HCT116 (cell line): Measurements from ENCODE around the gene RAB40C. TPM values are rescaled to one million over a fixed set of nuclear protein-coding genes. Genes with fewer than 3 reads are reported as not detected.

ENCODE experiments used
- ATAC-seq: fragments of 200-7000 bp; cut with Tn5 transposase; 2 replicates; pipeline ENCODE4 v1.9.1; 2020; ENCODE audit warnings: mild to moderate bottlenecking, moderate library complexity
- BruUV-seq: library from RNA; stranded (reverse); fragments of 400-500 nt; replicated peaks from 2 replicates; lab custom pipeline; 2021; lab: Mats Ljungman, UMichigan
- CTCF ChIA-PET: fragments of 300-600 bp; sonication (Branson Sonifier 250); formaldehyde crosslinking; loops from one replicate; lab custom pipeline; 2021; ENCODE audit warnings: antibody characterized with exemption; lab: Charles Lee
- POLR2A ChIA-PET: fragments of 300-600, 350-600 bp; sonication (Branson Sonifier 250); formaldehyde crosslinking; loops from one replicate; lab custom pipeline; 2021; ENCODE audit warnings: antibody characterized with exemption; lab: Charles Lee
- RAD21 ChIA-PET, 2 experiments: fragments of 300-600 bp; sonication (Branson Sonifier 250); formaldehyde crosslinking; loops; one replicate each; lab custom pipeline; 2023; ENCODE audit warnings: low total read pairs in 2 of 2; ENCODE audit not compliant: uncharacterized antibody in 2 of 2, unreplicated experiment in 2 of 2, low non-redundant PET in 1 of 2; lab: Charles Lee
- DNase-seq: peaks from one replicate; pipeline ENCODE4 v3.0.0-alpha.2; 2010; ENCODE audit warnings: low read depth, low spot score
- H2AFZ ChIP-seq: fragments of 200-600 bp; shearing (Covaris generic), sonication (generic); 2 replicates; pipeline ENCODE4 v1.6.1; 2017; ENCODE audit warnings: low read depth, mixed run types, mixed read lengths, antibody characterized with exemption, low read length; ENCODE audit not compliant: poor library complexity, severe bottlenecking
- H3K27ac ChIP-seq: 2 replicates; pipeline ENCODE4 v1.5.1; 2012; ENCODE audit warnings: low read depth, low read length
- H3K27me3 ChIP-seq: fragments of 200-600 bp; sonication (generic); 2 replicates; pipeline ENCODE4 v1.6.1; 2016; ENCODE audit warnings: mixed run types, low read length, mixed read lengths; ENCODE audit not compliant: insufficient read depth
- H3K36me3 ChIP-seq, 2 experiments: fragments of 200-500 bp in 1 of 2; fragments of 200-600 bp in 1 of 2; sonication (Bioruptor generic) in 1 of 2; sonication (generic) in 1 of 2; 2 replicates each; pipeline versions ENCODE4 v1.5.1 to v1.6.1; 2014 to 2016; ENCODE audit warnings: low read length in 2 of 2, inconsistent platforms in 1 of 2, mixed read lengths in 1 of 2, mixed run types in 1 of 2; ENCODE audit not compliant: insufficient read depth in 2 of 2, control insufficient read depth in 1 of 2
- H3K4me1 ChIP-seq, 2 experiments: fragments of 200-600 bp in 1 of 2; sonication (generic) in 1 of 2; 2 replicates each; pipeline versions ENCODE4 v1.5.1 to v1.6.1; 2012 to 2017; ENCODE audit warnings: low read length in 2 of 2, inconsistent platforms in 1 of 2, mild to moderate bottlenecking in 1 of 2, mixed read lengths in 1 of 2, mixed run types in 1 of 2, moderate library complexity in 1 of 2; ENCODE audit not compliant: insufficient read depth in 2 of 2, control insufficient read depth in 1 of 2
- H3K4me2 ChIP-seq: fragments of 200-600 bp; sonication (generic); 2 replicates; pipeline ENCODE4 v1.6.1; 2017; ENCODE audit warnings: mixed run types, low read length, mixed read lengths
- H3K4me3 ChIP-seq, 2 experiments: fragments of 200-600 bp in 1 of 2; sonication (generic) in 1 of 2; replicated peaks in 1 of 2; 2 replicates each; pipeline ENCODE4 v1.5.1; 2011 to 2016; ENCODE audit warnings: low read length in 2 of 2, control low read depth in 1 of 2, low read depth in 1 of 2, mild to moderate bottlenecking in 1 of 2, mixed read lengths in 1 of 2, mixed run types in 1 of 2
- H3K79me2 ChIP-seq: fragments of 200-600 bp; sonication (generic); 2 replicates; pipeline ENCODE4 v1.6.1; 2017; ENCODE audit warnings: mild to moderate bottlenecking, mixed run types, low read length, moderate library complexity, mixed read lengths; ENCODE audit not compliant: insufficient read depth
- H3K9ac ChIP-seq: fragments of 200-600 bp; sonication (generic); 2 replicates; pipeline ENCODE4 v1.6.1; 2016; ENCODE audit warnings: low read length, mixed read lengths
- H3K9me2 ChIP-seq: fragments of 200-600 bp; sonication (generic), shearing (Covaris generic); 2 replicates; pipeline ENCODE4 v1.6.1; 2017; ENCODE audit warnings: mixed run types, mild to moderate bottlenecking, moderate library complexity; ENCODE audit not compliant: insufficient read depth
- H3K9me3 ChIP-seq, 2 experiments: fragments of 200-500 bp in 1 of 2; fragments of 200-600 bp in 1 of 2; sonication (Bioruptor generic) in 1 of 2; sonication (generic) in 1 of 2; 2 replicates each; pipeline ENCODE4 v1.6.1; 2014 to 2017; ENCODE audit warnings: low read length in 2 of 2, mixed read lengths in 2 of 2, inconsistent platforms in 1 of 2, low read depth in 1 of 2, mild to moderate bottlenecking in 1 of 2, mixed run types in 1 of 2, moderate library complexity in 1 of 2; ENCODE audit not compliant: control insufficient read depth in 1 of 2, insufficient read depth in 1 of 2
- H4K20me1 ChIP-seq: fragments of 200-600 bp; sonication (generic), shearing (Covaris generic); 2 replicates; pipeline ENCODE4 v1.6.1; 2017; ENCODE audit warnings: mixed run types, mild to moderate bottlenecking, moderate library complexity; ENCODE audit not compliant: insufficient read depth
- CBX3 ChIP-seq: IDR thresholded peaks from 2 replicates; pipeline ENCODE4 v1.6.1; 2012; ENCODE audit warnings: low read depth
- EZH2phosphoT487 ChIP-seq: fragments of 200-600 bp; IDR thresholded peaks from 2 replicates; pipeline ENCODE4 v1.6.1; 2018; ENCODE audit warnings: antibody characterized with exemption, borderline replicate concordance
- FOSL1 ChIP-seq: IDR thresholded peaks from 2 replicates; pipeline ENCODE4 v1.6.1; 2012; ENCODE audit warnings: low read depth
- POLR2A ChIP-seq: IDR thresholded peaks from 2 replicates; pipeline ENCODE4 v1.7.0; 2011; ENCODE audit warnings: borderline replicate concordance; ENCODE audit not compliant: insufficient read depth, insufficient read length; ENCODE audit errors: extremely low read depth
- POLR2AphosphoS5 ChIP-seq: IDR thresholded peaks from 2 replicates; pipeline ENCODE4 v1.6.1; 2011; ENCODE audit warnings: mild to moderate bottlenecking, low read depth, low read length, moderate library complexity
- TCF7L2 ChIP-seq: IDR thresholded peaks from 2 replicates; pipeline ENCODE4 v1.7.0; 2011; ENCODE audit warnings: borderline replicate concordance, inconsistent platforms; ENCODE audit not compliant: insufficient read depth, insufficient read length; ENCODE audit errors: extremely low read depth
- YY1 ChIP-seq: IDR thresholded peaks from 2 replicates; pipeline ENCODE4 v1.6.1; 2011; ENCODE audit warnings: low read length, low read depth, moderate library complexity, mild to moderate bottlenecking; ENCODE audit not compliant: insufficient replicate concordance; ENCODE audit errors: extremely low read depth
- ZFX ChIP-seq: fragments of 450-650 bp; IDR thresholded peaks from 2 replicates; pipeline ENCODE4 v1.6.1; 2017
- intact Hi-C: fragments of 100-400 bp; cut with micrococcal nuclease; formaldehyde crosslinking; loops from 2 replicates; pipeline ENCODE4 v1.10.0; 2022
- total RNA-seq: library from RNA; stranded (reverse); gene quantifications from one replicate; pipeline ENCODE4 v1.2.1, GENCODE V29; 2021; ENCODE audit not compliant: unreplicated experiment
- TF ChIP-seq, protein P1 (sequence below): IDR thresholded peaks from 2 replicates; pipeline ENCODE4 v1.6.1; 2012
- TF ChIP-seq, protein P2 (sequence below): IDR thresholded peaks from 2 replicates; pipeline ENCODE4 v1.6.1; 2011; ENCODE audit warnings: mild to moderate bottlenecking, low read length, moderate library complexity; ENCODE audit not compliant: insufficient replicate concordance; ENCODE audit errors: extremely low read depth
- TF ChIP-seq, protein P3 (sequence below), 3 experiments: fragments of 200-600 bp in 1 of 3; sonication (generic) in 1 of 3; IDR thresholded peaks in 2 of 3; conservative IDR thresholded peaks in 1 of 3; 2 replicates each; pipeline ENCODE4 v1.5.1; 2012 to 2017; ENCODE audit warnings: low read depth in 2 of 3, low read length in 2 of 3, antibody characterized with exemption in 1 of 3, borderline replicate concordance in 1 of 3, control low read depth in 1 of 3, mild to moderate bottlenecking in 1 of 3, mixed read lengths in 1 of 3, mixed run types in 1 of 3, moderate library complexity in 1 of 3; ENCODE audit not compliant: insufficient read depth in 1 of 3

The RAB40C gene
- total RNA-seq, 1 experiment from 2014 or later: 14.1 TPM

DNA sequence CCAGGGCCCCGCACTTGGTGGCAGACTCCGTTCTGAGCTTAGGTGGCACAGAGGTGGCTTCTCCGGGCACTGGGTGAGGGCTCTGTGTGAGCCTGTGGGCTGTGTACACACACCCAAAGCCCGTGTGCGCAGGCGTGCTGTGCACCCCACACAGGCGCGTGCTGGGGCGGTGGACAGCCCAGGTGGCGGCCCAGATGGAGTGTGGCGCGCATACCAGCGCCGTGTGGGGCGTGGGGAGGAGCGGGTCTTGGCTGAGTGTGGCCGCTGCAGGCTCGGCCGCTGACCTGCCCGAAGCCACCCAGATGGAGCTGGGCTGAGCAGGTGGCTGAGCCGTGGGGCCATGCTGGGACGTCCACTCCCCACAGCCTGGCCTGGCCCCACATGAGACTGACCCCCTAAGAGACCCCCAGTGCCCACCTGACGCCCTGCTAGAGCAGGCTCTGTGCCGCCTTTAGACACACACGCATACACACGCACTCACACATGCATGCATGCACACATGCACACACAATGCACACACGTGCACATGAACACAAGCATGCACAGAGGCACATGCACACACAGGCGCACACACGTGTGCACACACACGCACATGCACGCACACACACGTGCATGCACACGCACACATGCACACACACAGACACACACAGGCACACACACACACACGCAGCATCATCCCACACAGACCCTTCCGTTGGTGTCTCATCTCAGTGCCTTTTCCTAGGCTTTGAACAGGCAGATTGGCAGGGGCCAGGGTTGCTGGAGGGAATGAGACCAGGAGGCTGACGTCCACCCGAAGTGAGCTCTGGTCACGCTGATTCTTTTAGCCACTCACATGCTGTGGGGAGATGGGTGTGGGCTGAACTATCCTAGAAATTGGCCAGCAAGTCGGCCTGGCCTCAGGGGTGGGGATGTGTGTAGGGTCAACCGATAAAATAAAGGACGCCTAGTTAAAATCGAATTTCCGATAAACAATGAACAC lies 27.6 kb upstream of the RAB40C start:
- no TSS peak for BruUV-seq
- Histone ChIP-seq H3K4me3 (no peak overlapping the region), H3K9me2 (no peaks in the 10 kb centered on the region), H3K9me3 (no peaks in the 10 kb centered on the region), H3K9ac (no peak overlapping the region), H3K36me3 (no peaks in the 10 kb centered on the region), H2AFZ (no peak overlapping the region), H4K20me1 (no peaks in the 10 kb centered on the region), H3K79me2 (no peaks in the 10 kb centered on the region)
- CTCF ChIA-PET: no interaction called here
- no peak for DNase-seq
- POLR2A ChIA-PET: no interaction called here
- intact Hi-C loops: no loop called here
- TF ChIP-seq TCF7L2: no peak
- no peak for TF ChIP-seq CBX3
- TF ChIP-seq POLR2A: no peak
- TF ChIP-seq, protein P1, sequence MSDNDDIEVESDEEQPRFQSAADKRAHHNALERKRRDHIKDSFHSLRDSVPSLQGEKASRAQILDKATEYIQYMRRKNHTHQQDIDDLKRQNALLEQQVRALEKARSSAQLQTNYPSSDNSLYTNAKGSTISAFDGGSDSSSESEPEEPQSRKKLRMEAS: no peak
- TF ChIP-seq EZH2phosphoT487: no peak
- TF ChIP-seq ZFX: no peak
- TF ChIP-seq FOSL1: no peak
- TF ChIP-seq, protein P2, sequence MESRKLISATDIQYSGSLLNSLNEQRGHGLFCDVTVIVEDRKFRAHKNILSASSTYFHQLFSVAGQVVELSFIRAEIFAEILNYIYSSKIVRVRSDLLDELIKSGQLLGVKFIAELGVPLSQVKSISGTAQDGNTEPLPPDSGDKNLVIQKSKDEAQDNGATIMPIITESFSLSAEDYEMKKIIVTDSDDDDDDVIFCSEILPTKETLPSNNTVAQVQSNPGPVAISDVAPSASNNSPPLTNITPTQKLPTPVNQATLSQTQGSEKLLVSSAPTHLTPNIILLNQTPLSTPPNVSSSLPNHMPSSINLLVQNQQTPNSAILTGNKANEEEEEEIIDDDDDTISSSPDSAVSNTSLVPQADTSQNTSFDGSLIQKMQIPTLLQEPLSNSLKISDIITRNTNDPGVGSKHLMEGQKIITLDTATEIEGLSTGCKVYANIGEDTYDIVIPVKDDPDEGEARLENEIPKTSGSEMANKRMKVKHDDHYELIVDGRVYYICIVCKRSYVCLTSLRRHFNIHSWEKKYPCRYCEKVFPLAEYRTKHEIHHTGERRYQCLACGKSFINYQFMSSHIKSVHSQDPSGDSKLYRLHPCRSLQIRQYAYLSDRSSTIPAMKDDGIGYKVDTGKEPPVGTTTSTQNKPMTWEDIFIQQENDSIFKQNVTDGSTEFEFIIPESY: no peak
- TF ChIP-seq, protein P3, sequence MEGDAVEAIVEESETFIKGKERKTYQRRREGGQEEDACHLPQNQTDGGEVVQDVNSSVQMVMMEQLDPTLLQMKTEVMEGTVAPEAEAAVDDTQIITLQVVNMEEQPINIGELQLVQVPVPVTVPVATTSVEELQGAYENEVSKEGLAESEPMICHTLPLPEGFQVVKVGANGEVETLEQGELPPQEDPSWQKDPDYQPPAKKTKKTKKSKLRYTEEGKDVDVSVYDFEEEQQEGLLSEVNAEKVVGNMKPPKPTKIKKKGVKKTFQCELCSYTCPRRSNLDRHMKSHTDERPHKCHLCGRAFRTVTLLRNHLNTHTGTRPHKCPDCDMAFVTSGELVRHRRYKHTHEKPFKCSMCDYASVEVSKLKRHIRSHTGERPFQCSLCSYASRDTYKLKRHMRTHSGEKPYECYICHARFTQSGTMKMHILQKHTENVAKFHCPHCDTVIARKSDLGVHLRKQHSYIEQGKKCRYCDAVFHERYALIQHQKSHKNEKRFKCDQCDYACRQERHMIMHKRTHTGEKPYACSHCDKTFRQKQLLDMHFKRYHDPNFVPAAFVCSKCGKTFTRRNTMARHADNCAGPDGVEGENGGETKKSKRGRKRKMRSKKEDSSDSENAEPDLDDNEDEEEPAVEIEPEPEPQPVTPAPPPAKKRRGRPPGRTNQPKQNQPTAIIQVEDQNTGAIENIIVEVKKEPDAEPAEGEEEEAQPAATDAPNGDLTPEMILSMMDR (IDR thresholded peaks at IDR 0.05 in 2 of 3, conservative IDR thresholded peaks at IDR 0.05 in 1 of 3; ENCODE audit: borderline replicate concordance in 1 of 3, insufficient read depth in 1 of 3, low read depth in 2 of 3, low read length in 2 of 3): no peak
- no peak for TF ChIP-seq YY1
- TF ChIP-seq POLR2AphosphoS5: no peak
- TF ChIP-seq, all 23 proteins: peak for 0
- ATAC-seq: no peak
- H3K27ac ChIP-seq: no peak overlapping the region
- no peak overlapping the region for H3K4me2 ChIP-seq
- no peaks in the 10 kb centered on the region for H3K27me3 ChIP-seq
- RAD21 ChIA-PET: no interaction called here
- H3K4me1 ChIP-seq: peaks cover 0 to 3% of the 10 kb centered on the region in 2 experiments; a peak in 1 of 4 replicates
